ENCODE data around the gene NELL2. TPM values are rescaled to one million over a fixed set of nuclear protein-coding genes. Genes with fewer than 3 reads are reported as not detected.

The NELL2 gene
- total RNA-seq, 1 donor from 2014 or later, result 1.7 TPM

GRCh38 chr12:44673811-44674210, 202.3 kb downstream of the NELL2 start:
- peaks cover 2% of the 10 kb centered on the region for H3K4me1 Mint-ChIP-seq (ENCODE audit: unreplicated experiment)
- no peaks in the 10 kb centered on the region for H3K27me3 Mint-ChIP-seq (ENCODE audit: unreplicated experiment)
- no peak overlapping the region for H3K27ac Mint-ChIP-seq (ENCODE audit: unreplicated experiment)
- no peak for DNase-seq (ENCODE audit: low spot score)
- TF ChIP-seq CTCF (IDR thresholded peaks at IDR 0.05; ENCODE audit: unreplicated experiment), result no peak
- no peaks in the 10 kb centered on the region for H3K9me3 Mint-ChIP-seq (ENCODE audit: unreplicated experiment)
- no peak overlapping the region for H3K4me3 Mint-ChIP-seq (ENCODE audit: unreplicated experiment)
- no peaks in the 10 kb centered on the region for H3K36me3 Mint-ChIP-seq (ENCODE audit: low read depth, unreplicated experiment)

GRCh38 chr12:44672042-44672441, 204.1 kb downstream of the NELL2 start:
- Mint-ChIP-seq H3K27me3 (ENCODE audit: unreplicated experiment) (no peaks in the 10 kb centered on the region), H3K27ac (ENCODE audit: unreplicated experiment) (no peak overlapping the region), H3K4me3 (ENCODE audit: unreplicated experiment) (no peak overlapping the region), H3K36me3 (ENCODE audit: low read depth, unreplicated experiment) (no peaks in the 10 kb centered on the region), H3K9me3 (ENCODE audit: unreplicated experiment) (no peaks in the 10 kb centered on the region), H3K4me1 (ENCODE audit: unreplicated experiment) (peaks cover 2% of the 10 kb centered on the region)
- no peak for DNase-seq (ENCODE audit: low spot score)
- TF ChIP-seq CTCF (IDR thresholded peaks at IDR 0.05; ENCODE audit: unreplicated experiment), result no peak

- H3K27me3 Mint-ChIP-seq (ENCODE audit: unreplicated experiment), result no peaks in the 10 kb centered on the region
- H3K9me3 Mint-ChIP-seq (ENCODE audit: unreplicated experiment), result no peaks in the 10 kb centered on the region
- no peak overlapping the region for H3K4me3 Mint-ChIP-seq (ENCODE audit: unreplicated experiment)
- TF ChIP-seq CTCF (IDR thresholded peaks at IDR 0.05; ENCODE audit: unreplicated experiment), result no peak
- H3K36me3 Mint-ChIP-seq (ENCODE audit: low read depth, unreplicated experiment), result no peaks in the 10 kb centered on the region
- H3K4me1 Mint-ChIP-seq (ENCODE audit: unreplicated experiment), result peaks cover 2% of the 10 kb centered on the region
- H3K27ac Mint-ChIP-seq (ENCODE audit: unreplicated experiment), result no peak overlapping the region
- DNase-seq (ENCODE audit: low spot score), result no peak
Observed at GRCh38 chr12:44668443-44668842, 207.7 kb downstream of the NELL2 start.

GRCh38 chr12:44667461-44667860, 208.7 kb downstream of the NELL2 start:
- H3K36me3 Mint-ChIP-seq (ENCODE audit: low read depth, unreplicated experiment), result no peaks in the 10 kb centered on the region
- no peaks in the 10 kb centered on the region for H3K27me3 Mint-ChIP-seq (ENCODE audit: unreplicated experiment)
- no peak overlapping the region for H3K4me3 Mint-ChIP-seq (ENCODE audit: unreplicated experiment)
- no peak for DNase-seq (ENCODE audit: low spot score)
- H3K9me3 Mint-ChIP-seq (ENCODE audit: unreplicated experiment), result no peaks in the 10 kb centered on the region
- H3K27ac Mint-ChIP-seq (ENCODE audit: unreplicated experiment), result no peak overlapping the region
- peaks cover 2% of the 10 kb centered on the region for H3K4me1 Mint-ChIP-seq (ENCODE audit: unreplicated experiment)
- no peak for TF ChIP-seq CTCF (IDR thresholded peaks at IDR 0.05; ENCODE audit: unreplicated experiment)

- Mint-ChIP-seq H3K36me3 (ENCODE audit: low read depth, unreplicated experiment) (no peaks in the 10 kb centered on the region), H3K4me1 (ENCODE audit: unreplicated experiment) (no peaks in the 10 kb centered on the region), H3K4me3 (ENCODE audit: unreplicated experiment) (no peak overlapping the region), H3K27ac (ENCODE audit: unreplicated experiment) (no peak overlapping the region), H3K9me3 (ENCODE audit: unreplicated experiment) (no peaks in the 10 kb centered on the region), H3K27me3 (ENCODE audit: unreplicated experiment) (no peaks in the 10 kb centered on the region)
- TF ChIP-seq CTCF (IDR thresholded peaks at IDR 0.05; ENCODE audit: unreplicated experiment), result no peak
- DNase-seq (ENCODE audit: low spot score), result no peak
Observed at GRCh38 chr12:44663291-44663690, 212.8 kb downstream of the NELL2 start.

All from endothelial cell (in vitro differentiated cells).